Esophagus muscularis mucosa (tissue), 4 donors: ENCODE measurements around the gene TARP.

ENCODE experiments used
- DNase-seq: peaks from one replicate; pipeline ENCODE4 v3.0.0-alpha.2; 2017; ENCODE audit errors: extremely low spot score
- H3K27ac ChIP-seq, 4 donors: fragments of 200-600 bp; sonication (generic); replicated peaks in 1 of 4; 1 replicate in 3 of 4; 2 replicates in 1 of 4; pipeline ENCODE4 v1.5.1; 2016 to 2019; ENCODE audit warnings: mild to moderate bottlenecking in 1 of 4
- H3K27me3 ChIP-seq, 4 donors: fragments of 200-600 bp; sonication (generic); one replicate each; pipeline versions ENCODE4 v1.5.1 to v1.6.0; 2016 to 2019
- H3K36me3 ChIP-seq, 4 donors: fragments of 200-600 bp; sonication (generic); one replicate each; pipeline ENCODE4 v1.5.1; 2016 to 2019
- H3K4me1 ChIP-seq, 4 donors: fragments of 200-600 bp; sonication (generic); one replicate each; pipeline ENCODE4 v1.5.1; 2016 to 2019
- H3K4me3 ChIP-seq, 4 donors: fragments of 200-600 bp; sonication (generic); 1 replicate in 2 of 4; 2 replicates in 2 of 4; pipeline ENCODE4 v1.5.1; 2016 to 2019; ENCODE audit warnings: mild to moderate bottlenecking in 4 of 4, moderate library complexity in 1 of 4
- H3K9me3 ChIP-seq, 4 donors: fragments of 200-600 bp; sonication (generic); 1 replicate in 3 of 4; 2 replicates in 1 of 4; pipeline ENCODE4 v1.5.1; 2016 to 2019
- CTCF ChIP-seq, 3 experiments: fragments of 200-600 bp in 2 of 3; fragments of 450-650 bp in 1 of 3; sonication (generic) in 2 of 3; IDR thresholded peaks; one replicate each; pipeline ENCODE4 v1.5.1; 2017 to 2019; ENCODE audit warnings: antibody characterized with exemption in 3 of 3, mild to moderate bottlenecking in 2 of 3, moderate library complexity in 1 of 3
- EP300 ChIP-seq: sonication (generic); formaldehyde crosslinking; IDR thresholded peaks from one replicate; pipeline ENCODE4 v1.6.1; 2017; ENCODE audit warnings: antibody characterized with exemption
- POLR2A ChIP-seq: fragments of 450-650 bp; IDR thresholded peaks from one replicate; pipeline ENCODE4 v1.6.1; 2017; ENCODE audit warnings: antibody characterized with exemption, moderate library complexity, mild to moderate bottlenecking, low read depth
- POLR2AphosphoS5 ChIP-seq, 2 donors: sonication (generic); formaldehyde crosslinking; IDR thresholded peaks; one replicate each; pipeline ENCODE4 v1.6.1; 2017; ENCODE audit warnings: antibody characterized with exemption in 2 of 2
- WGBS: methylation state at CpG from one replicate; pipeline ENCODE4 v1.1.5; 2018; 5-methylcytosine and 5-hydroxymethylcytosine counted together
- intact Hi-C: fragments of 100-400 bp; cut with DNase I; formaldehyde crosslinking; loops from one replicate; pipeline ENCODE4 v1.15.1; 2023

TARP gene

GRCh38 chr7:38291117-38291647 lies 17.7 kb upstream of the TARP start:
- Histone ChIP-seq H3K27ac (no peak overlapping the region), H3K4me1 (no peaks in the 10 kb centered on the region), H3K27me3 (no peaks in the 10 kb centered on the region), H3K36me3 (no peaks in the 10 kb centered on the region), H3K4me3 (no peak overlapping the region), H3K9me3 (no peaks in the 10 kb centered on the region)
- TF ChIP-seq EP300, result no peak
- TF ChIP-seq POLR2AphosphoS5 (IDR thresholded peaks at IDR 0.05), result no peak
- TF ChIP-seq CTCF (IDR thresholded peaks at IDR 0.05), result no peak
- TF ChIP-seq POLR2A, result no peak
- WGBS, result 82% methylated on average over 8 of the region's 9 CpGs
- intact Hi-C loops, result no loop called here
- no peak for DNase-seq

GRCh38 chr7:38284553-38284952 lies 11.1 kb upstream of the TARP start:
- Histone ChIP-seq H3K27ac (no peak overlapping the region), H3K9me3 (no peaks in the 10 kb centered on the region), H3K27me3 (no peaks in the 10 kb centered on the region), H3K4me1 (no peaks in the 10 kb centered on the region), H3K4me3 (no peak overlapping the region), H3K36me3 (no peaks in the 10 kb centered on the region)
- no peak for DNase-seq
- no peak for TF ChIP-seq CTCF (IDR thresholded peaks at IDR 0.05)
- TF ChIP-seq EP300, result no peak
- no peak for TF ChIP-seq POLR2AphosphoS5 (IDR thresholded peaks at IDR 0.05)
- TF ChIP-seq POLR2A, result no peak
- WGBS, result 56% methylated on average over 8 of the region's 8 CpGs
- intact Hi-C loops, result no loop called here

GRCh38 chr7:38283809-38284208 lies 10.4 kb upstream of the TARP start:
- H3K27me3 ChIP-seq, result no peaks in the 10 kb centered on the region
- TF ChIP-seq EP300, result no peak
- no peak for TF ChIP-seq POLR2AphosphoS5 (IDR thresholded peaks at IDR 0.05)
- TF ChIP-seq POLR2A, result no peak
- TF ChIP-seq CTCF (IDR thresholded peaks at IDR 0.05), result no peak
- intact Hi-C loops, result no loop called here
- no peaks in the 10 kb centered on the region for H3K4me1 ChIP-seq
- H3K9me3 ChIP-seq, result no peaks in the 10 kb centered on the region
- no peaks in the 10 kb centered on the region for H3K36me3 ChIP-seq
- H3K4me3 ChIP-seq, result no peak overlapping the region
- H3K27ac ChIP-seq, result no peak overlapping the region
- no peak for DNase-seq
- 89% methylated on average over 1 of the region's 1 CpG for WGBS

GRCh38 chr7:38283107-38283506 lies 9.7 kb upstream of the TARP start:
- Histone ChIP-seq H3K27me3 (no peaks in the 10 kb centered on the region), H3K4me1 (no peaks in the 10 kb centered on the region), H3K9me3 (no peaks in the 10 kb centered on the region), H3K4me3 (no peak overlapping the region), H3K27ac (no peak overlapping the region), H3K36me3 (no peaks in the 10 kb centered on the region)
- TF ChIP-seq POLR2AphosphoS5 (IDR thresholded peaks at IDR 0.05) (no peak), POLR2A (no peak), CTCF (IDR thresholded peaks at IDR 0.05) (no peak), EP300 (no peak)
- no peak for DNase-seq
- intact Hi-C loops, result no loop called here
- WGBS, result 57% methylated on average over 4 of the region's 4 CpGs

GRCh38 chr7:38282081-38282480 lies 8.6 kb upstream of the TARP start:
- WGBS, result 76% methylated on average over 3 of the region's 3 CpGs
- Histone ChIP-seq H3K36me3 (no peaks in the 10 kb centered on the region), H3K9me3 (no peaks in the 10 kb centered on the region), H3K27me3 (no peaks in the 10 kb centered on the region), H3K4me1 (no peaks in the 10 kb centered on the region), H3K4me3 (no peak overlapping the region), H3K27ac (no peak overlapping the region)
- DNase-seq, result no peak
- TF ChIP-seq CTCF (IDR thresholded peaks at IDR 0.05), result no peak
- TF ChIP-seq EP300, result no peak
- TF ChIP-seq POLR2AphosphoS5 (IDR thresholded peaks at IDR 0.05), result no peak
- intact Hi-C loops, result no loop called here
